HuH-7 (cell line): ENCODE results near the gene TTK.
"Not testable (repeated sequence)": the region's sequence is repeated elsewhere in the genome, so short reads cannot be mapped to it uniquely, and the experiment has no call there.

ENCODE experiments used
- DNase-seq: peaks from one replicate; pipeline ENCODE4 v3.0.0; 2011; ENCODE audit warnings: low spot score

TTK gene

GRCh38 chr6:80021591-80021990 is 17.1 kb downstream of the TTK start:
- no peak for DNase-seq

- DNase-seq, result no peak
These were observed 18.4 kb downstream of the TTK start for GRCh38 chr6:80022803-80023202.

GRCh38 chr6:80028589-80028988 is 24.1 kb downstream of the TTK start:
- DNase-seq, result no peak

- no peak for DNase-seq
These were observed 25.0 kb downstream of the TTK start for GRCh38 chr6:80029470-80029869.

GRCh38 chr6:80048220-80048619 is 43.8 kb downstream of the TTK start:
- DNase-seq, result not testable (repeated sequence)

GRCh38 chr6:80060774-80061173 is 56.3 kb downstream of the TTK start:
- DNase-seq, result no peak

GRCh38 chr6:80068146-80068545 is 63.7 kb downstream of the TTK start:
- not testable (repeated sequence) for DNase-seq

- DNase-seq, result not testable (repeated sequence)
These were observed 66.0 kb downstream of the TTK start for GRCh38 chr6:80070431-80070830.

- DNase-seq, result no peak
These were observed 72.6 kb downstream of the TTK start for GRCh38 chr6:80077067-80077466.

GRCh38 chr6:80088637-80089036 is 84.2 kb downstream of the TTK start:
- DNase-seq, result no peak

GRCh38 chr6:80091506-80091905 is 87.1 kb downstream of the TTK start:
- no peak for DNase-seq
